Umbilical cord (tissue), 2 donors: ENCODE data around the gene UAP1L1. TPM values are rescaled to one million over a fixed set of nuclear protein-coding genes. Genes with fewer than 3 reads are reported as not detected.
"Not testable (repeated sequence)": the region's sequence is repeated elsewhere in the genome, so short reads cannot be mapped to it uniquely, and the experiment has no call there.

Experiments
- DNase-seq: peaks from one replicate; pipeline ENCODE4 v3.0.0-alpha.2; 2015; ENCODE audit warnings: low spot score
- total RNA-seq: library from RNA; depleted of rRNA; stranded (reverse); fragments of >200 nt; gene quantifications from one replicate; pipeline ENCODE4 v1.2.3, GENCODE V29; 2014; ENCODE audit warnings: low replicate concordance; ENCODE audit not compliant: insufficient read depth

Gene UAP1L1, protein sequence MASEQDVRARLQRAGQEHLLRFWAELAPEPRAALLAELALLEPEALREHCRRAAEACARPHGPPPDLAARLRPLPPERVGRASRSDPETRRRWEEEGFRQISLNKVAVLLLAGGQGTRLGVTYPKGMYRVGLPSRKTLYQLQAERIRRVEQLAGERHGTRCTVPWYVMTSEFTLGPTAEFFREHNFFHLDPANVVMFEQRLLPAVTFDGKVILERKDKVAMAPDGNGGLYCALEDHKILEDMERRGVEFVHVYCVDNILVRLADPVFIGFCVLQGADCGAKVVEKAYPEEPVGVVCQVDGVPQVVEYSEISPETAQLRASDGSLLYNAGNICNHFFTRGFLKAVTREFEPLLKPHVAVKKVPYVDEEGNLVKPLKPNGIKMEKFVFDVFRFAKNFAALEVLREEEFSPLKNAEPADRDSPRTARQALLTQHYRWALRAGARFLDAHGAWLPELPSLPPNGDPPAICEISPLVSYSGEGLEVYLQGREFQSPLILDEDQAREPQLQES
- 8.2 TPM for total RNA-seq

DNA sequence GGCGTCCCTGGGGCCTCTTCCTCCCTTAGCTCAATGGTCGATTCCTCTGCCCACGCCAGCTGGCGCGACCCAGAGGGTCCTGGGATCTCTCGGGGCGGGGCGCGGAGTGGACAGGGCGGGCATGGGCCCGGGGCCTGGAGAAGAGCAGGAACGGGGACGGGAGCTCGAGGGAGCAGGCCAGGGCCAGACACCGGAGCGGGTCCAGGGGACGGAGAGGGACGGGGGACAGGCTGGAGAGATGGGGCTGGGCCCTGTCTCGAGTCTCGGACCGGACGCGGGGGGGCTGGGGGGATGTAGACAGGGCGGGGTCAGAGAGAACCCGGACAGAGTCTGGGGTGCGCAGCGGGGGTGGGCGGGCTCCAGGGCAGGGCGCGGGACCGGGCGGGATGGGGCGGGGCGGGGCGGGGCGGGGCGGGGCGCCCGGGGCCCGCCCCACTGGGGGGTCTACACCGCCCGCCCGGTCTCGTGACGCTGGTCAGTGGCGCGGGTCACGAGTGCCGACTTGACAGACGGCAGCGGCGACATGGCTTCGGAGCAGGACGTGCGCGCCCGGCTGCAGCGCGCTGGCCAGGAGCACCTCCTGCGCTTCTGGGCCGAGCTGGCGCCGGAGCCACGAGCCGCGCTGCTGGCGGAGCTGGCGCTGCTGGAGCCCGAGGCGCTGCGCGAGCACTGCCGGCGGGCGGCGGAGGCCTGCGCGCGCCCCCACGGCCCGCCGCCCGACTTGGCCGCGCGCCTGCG is at the start of gene UAP1L1:
UAP1L1 (plus strand) TSS at position 508 of the 738 bp plus-strand sequence; CDS start at position 524, 16 bp downstream.
- peak; percentile 72 for DNase-seq

DNA sequence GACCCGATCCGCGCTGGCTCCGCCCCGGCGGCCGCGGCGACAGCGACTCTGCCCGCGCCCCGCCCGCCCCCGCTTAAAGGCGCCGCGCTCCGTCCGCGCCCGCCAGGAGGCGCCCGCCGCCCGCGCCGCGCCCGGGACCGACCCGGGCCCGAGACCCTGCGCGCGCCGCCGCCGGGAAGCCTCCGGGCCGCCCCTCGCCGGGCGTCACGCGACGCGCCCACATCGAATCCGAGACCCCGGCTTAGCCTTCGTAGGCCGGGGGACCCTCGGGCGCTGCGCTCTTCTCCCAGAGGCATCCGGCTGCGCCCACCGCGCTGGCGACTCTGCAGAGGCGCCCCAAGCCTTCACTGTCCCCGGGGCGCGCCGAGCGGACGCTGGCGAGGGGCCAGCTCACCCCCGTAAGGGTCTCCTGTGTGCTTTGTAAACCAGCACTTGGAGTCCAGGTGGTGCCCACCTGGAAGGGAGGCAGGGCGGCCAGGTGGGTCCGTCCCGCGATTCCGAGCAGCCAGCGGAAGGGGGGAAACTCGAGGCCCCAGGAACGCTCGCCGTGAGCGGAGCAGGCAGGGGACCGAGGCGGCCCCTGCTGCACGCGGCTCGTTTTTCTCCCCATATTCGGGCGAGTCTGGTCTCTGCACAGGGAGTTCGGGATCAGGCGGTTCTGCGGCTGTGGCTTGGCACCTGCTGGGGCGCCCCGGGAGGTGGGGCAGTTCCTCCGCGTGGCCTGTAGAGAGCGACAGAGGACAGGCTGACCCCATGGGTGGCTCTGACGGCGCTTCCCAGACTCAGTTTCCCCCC is 48.9 kb upstream of the UAP1L1 start:
- peak; percentile 45 for DNase-seq

DNA sequence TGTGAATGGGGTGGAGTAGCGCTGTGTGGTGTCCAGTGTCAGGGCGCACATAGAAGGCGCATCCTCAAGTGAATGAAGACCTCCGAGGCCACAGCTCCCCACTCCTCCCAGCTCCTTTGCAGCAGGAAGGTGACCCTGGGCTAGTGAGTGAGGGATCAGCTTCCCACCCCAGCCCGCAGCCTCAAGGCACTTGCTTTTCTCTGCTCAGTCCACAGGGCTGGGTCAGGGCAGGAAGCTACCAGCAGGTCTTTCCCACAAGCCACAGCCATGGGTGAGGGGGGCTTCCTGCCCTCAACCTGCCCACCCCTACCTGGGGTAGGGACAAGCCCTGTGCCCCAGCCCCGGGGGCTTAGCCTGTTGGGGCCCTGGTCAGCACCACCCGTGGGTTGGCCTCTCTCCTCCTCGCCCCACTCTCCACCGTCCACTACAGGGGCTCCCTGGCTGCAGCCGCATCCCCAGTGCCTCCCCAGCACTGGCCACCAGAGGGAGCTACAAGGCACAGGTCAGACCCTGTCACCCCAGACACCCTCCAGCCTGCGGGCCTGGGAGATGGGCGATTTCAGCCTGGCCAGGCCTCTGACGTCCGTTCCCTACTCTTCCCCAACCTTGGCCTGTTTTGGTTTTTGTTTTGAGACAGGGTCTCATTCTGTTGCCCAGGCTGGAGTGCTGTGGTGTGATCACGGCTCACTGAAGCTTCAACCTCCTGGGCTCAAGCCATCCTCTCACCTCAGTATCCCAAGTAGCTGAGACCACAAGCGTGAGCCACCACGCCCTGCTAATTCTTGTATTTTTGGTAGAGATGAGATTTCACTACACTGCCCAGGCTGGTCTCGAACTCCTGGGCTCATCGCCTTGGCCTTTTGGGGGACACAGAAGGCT is 48.0 kb upstream of the UAP1L1 start:
- peak; percentile 50 for DNase-seq

DNA sequence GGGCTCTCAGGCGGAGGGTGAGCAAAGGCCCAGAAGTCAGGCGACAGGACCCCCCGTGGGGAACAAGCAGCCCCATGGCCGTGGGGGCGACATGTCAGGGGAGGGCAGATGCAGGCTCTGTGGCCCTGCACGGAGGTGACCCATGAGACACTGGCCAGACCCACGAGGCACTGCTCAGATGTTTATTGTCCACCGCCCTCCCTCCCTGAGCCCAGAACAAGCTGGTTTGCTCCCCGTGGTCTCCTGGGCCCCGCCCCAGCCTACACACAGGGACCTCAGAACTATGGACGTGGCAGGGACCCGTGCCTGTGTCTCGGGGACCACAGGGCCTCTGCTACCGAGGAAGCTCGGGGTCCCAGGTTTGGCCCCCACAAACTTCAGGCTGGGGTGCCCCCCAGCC is 47.3 kb upstream of the UAP1L1 start:
- DNase-seq: no peak

DNA sequence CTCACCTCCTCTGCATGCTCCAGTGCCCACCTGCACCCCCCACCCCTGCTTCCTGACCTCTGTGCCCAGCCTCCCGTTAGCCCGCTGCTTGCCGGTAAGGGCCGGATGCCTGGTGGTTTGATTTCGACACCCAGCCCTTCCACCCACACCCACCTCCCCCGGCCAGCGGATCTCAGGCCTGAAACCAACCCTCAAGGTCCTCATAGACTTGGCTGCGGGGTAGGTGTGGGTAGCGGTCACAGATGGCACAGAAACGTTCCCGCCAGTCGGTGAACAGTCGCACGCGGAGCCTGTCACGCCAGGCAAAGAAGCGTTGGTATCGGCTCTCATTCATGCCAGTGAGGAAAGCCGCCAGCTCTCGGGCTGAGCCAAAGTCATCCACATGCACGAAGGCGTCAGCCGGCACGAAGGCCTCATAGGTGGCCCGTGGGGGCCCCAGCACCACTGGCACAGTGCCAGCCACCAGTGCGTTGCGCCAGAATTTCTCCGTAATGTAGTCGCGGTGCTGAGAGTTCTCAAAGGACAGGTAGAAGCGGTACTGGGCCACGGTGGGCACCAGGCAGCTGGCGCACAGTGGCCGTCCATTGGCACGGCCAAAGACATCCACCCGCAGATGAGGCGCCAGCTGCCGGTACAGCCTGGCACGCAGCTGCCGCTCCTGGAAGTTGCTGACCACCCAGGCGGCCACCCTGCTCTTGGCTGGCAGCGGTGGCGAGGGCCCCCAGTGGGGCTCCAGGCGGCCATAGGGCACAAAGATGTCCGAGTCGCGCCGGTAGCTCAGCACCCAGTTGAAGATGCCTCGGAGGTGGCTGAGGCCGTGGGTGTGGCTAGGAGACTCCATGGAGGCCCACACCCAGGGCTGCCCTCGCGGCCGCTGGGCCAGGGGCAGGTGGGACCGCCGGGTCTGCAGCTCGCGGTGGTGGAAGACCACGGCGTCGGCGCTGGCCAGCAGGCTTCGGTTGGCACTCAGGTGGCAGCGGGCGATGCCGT is 46.5 kb upstream of the UAP1L1 start:
- DNase-seq: no peak

DNA sequence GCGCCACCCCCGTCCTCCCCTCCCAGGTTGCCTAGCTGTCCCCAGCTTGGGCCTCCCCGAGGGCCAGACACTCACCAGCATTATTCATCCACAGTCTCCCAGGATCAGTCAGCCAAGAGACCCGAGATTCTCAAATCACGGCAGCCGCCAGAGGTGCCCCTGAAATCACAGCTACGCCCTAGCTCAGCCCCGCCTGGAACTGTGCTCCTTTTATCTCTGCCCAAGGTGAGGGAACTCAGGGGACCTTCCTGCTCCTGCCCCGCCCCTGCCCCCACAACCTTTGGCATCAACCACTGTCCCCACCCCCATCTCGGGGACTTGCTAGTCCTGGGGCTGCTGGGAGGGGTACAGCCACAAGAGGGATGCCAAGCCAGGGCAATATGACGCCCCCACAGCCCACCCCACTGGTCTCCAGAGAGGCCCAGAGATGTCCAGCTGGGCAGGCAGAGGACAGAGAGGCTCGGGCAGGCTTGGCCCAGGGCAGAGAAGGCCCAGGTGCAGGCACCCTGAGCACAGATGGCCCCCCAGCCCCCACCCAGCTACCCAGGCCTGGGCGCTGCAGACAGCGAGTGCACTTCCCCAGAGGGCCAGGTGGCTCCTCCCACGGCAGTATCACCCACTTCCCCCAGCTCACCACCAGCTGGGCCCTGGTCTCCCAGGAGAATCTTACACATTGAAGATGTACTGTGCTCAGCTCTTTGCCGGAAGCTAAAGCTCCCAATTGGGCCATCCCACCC is 45.2 kb upstream of the UAP1L1 start, which contains the start of gene FUT7:
FUT7 (minus strand) TSS at position 185 of the 737 bp plus-strand sequence; CDS start at position 88, 97 bp downstream.
- DNase-seq: peak; percentile 38

DNA sequence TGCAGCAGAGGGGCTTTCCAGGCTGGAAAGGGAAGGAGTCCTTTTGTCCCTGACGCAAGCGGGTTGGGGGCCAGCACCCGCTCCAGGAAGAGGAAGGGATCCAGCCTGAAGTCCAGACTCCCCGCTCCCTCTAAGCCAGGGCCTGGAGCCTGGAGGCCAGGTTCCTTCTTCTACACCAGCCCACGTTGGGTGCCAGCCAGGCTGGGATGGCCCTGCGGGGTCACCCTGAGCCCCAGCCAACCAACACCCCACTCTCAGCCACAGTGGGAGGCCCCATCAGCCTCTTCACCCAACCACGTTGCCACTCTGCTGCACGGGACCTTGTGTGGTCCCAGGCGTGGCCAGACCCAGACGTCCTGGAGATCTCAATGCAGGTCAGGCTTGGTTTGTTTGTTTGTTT is 44.5 kb upstream of the UAP1L1 start:
- DNase-seq: no peak

DNA sequence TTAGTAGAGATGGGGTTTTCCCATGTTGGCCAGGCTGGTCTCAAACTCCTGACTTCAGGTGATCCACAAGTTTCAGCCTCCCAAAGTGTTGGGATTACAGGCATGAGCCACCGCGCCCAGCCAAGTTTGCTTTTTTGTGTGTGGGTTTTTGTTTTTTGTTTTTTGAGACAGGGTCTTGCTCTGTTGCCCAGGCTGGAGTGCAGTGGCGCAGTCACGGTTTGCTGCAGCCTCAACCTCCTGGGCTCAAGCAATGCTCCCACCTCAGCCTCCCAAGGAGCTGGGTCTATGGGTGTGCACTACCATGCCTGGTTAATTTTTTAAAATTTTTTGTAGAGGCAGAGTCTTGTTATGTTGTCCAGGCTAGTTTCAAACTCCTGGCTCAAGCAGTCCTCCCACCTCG is 43.8 kb upstream of the UAP1L1 start:
- DNase-seq: not testable (repeated sequence)

DNA sequence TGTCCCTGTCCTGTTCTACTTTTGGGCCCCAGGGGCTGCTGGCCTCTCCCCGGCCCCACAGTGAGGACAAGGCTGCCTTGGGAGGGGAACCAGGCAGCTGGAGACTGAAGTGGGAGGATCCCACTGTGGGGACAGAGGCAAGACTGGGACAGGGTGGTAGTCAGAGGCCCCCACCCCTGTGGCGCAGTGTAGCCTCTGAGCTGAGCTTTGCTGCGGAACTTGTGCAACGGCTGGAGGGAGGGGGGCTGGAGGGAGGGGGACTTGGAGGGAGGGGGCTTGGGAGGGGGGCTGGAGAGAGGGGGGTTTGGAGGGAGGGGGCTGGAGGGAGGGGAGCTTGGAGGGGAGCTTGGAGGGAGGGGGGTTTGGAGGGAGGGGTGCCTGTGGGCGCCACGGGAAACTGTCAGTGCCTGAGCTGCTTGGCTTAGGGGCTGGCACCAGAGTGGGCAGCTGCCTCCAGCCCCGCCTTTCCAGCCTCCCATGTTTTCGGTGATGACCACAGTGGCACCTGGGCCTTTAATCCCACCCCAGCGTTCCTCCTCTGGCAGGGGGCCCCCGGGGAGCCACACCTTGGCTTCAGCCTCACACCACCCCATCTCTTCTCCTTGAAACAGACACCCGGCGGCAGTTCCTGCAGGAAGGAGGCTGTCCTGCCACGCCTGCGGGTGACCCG is 43.1 kb upstream of the UAP1L1 start:
- no peak for DNase-seq

DNA sequence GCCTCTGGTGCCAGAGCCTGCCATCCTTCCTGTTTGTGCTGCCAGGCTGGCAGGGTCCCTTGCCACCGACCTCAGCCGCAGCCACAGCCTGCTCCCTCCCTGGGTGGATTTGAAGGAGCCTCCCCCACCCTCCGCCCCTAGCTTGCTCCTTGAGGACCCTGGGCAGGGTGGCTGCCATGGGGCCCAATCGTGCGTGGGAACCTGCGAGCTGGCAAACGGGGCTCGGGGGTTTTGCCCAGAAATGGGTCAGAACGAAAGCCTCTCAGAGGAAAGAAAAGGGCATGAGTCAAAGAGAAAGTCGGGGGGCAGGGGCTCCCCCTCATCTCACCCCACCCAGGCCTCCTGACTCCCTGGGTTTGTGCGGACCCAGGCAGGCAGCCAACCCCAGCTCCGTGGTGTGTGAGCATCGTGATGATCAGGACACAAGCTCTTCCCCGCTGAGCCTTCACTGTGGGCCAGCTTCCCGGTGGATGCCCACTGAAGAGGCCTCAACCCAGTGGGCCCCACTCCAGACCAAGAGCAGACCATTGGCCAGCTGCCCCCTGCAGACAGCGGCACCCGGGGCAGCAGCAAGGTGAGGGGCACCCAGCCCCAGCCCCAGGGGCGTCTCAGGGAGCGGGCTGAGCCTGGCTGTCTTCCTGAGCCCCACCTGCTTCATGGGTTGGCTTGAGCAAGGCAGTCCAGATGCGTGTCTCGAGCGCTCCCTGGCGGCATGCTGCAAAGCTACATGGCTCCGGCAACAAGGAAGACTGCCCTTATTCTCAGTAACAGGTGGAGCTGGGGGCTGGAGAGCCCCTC is 42.4 kb upstream of the UAP1L1 start:
- peak; percentile 85 for DNase-seq

DNA sequence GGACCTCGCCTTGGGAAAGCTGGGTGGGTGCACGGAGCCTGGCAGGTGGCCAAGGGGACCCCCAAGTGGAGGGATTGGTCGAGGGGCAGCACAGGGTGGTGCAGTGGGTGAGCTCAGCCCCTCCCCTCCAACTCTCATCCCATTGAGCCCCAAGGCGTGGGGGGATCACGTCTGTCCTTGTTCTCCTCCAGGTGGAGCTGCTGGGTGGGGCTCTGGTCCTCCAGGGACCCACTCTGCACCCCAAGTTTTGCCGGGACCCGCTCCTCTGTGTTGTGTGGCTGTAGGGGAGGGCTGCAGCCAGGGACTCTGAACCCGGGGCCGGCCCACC is 41.8 kb upstream of the UAP1L1 start:
- no peak for DNase-seq

DNA sequence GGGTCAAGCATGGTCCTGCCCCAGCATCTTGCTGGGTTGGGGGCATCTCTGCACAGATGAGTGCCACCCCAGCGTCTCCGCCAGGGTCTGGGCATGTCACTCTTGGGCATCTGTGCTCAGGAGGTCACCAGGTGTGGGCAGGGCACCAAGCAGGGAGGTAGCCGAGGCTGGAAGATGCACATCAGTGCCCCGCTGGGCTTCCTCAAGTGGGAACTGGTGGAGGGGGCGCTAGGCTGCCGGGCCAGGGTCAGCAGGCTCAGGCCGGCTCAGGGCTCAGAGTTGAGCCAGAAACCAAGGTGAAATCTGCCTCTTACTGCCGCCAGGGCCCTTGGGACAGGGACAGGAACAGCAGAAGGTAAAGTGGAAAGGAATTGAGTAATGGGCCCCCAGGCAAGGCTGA is 41.4 kb upstream of the UAP1L1 start:
- DNase-seq: no peak

DNA sequence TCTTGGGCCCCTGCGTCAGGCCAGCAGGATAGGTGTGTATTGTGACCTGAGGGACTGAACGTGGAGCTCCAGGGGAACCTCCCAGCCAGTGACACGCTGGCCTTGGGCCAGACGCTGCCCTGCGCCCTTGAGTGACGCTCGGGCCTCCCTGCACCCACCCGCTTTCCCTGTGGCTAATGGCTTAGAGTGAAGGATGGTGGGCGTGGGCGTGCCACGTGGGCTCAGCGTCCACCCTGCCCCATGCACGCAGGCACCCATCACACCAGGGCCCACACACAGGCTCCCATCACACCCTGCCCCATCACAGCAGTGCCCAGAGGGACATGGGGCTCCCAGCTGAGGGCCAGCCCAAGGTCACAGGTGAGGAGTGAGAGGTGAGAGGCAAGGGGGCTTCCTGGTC is 40.3 kb upstream of the UAP1L1 start:
- DNase-seq: no peak

DNA sequence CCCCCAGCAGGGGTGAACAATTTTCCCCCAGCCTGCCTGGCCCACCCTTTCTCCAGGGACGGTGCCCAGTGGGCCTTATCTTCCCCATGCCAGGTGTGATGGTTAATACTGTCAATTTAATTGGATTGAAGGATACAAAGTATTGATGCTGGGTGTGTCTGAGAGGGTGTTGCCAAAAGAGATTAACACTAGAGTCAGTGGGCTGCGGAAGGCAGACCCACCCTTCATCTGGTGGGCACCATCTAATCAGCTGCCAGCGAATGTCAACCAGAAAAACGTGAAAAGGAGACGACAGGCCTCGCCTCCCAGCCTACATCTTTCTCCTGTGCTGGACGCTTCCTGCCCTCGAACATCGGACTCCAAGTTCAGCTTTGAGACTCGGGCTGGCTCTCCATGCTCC is 39.8 kb upstream of the UAP1L1 start:
- no peak for DNase-seq

DNA sequence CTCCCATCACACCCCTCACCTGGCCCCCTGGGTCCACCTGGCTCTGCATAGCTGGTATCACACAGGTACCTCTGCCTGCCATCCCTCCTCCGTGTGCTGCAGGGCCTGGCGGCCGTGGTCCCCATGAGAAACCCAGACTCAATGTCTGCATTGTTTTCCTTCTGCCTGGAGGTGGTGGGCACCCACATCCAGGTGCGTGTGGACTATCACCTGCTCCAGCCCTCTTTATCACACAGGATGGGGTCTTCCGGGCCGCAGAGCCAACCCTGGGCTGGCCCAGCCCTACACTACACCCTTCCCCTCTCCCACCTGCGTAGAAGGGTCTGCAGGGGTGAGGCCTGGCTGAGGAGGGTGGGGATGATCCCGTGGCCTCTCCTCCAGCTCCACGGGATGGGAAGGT is 38.4 kb upstream of the UAP1L1 start:
- DNase-seq: no peak

DNA sequence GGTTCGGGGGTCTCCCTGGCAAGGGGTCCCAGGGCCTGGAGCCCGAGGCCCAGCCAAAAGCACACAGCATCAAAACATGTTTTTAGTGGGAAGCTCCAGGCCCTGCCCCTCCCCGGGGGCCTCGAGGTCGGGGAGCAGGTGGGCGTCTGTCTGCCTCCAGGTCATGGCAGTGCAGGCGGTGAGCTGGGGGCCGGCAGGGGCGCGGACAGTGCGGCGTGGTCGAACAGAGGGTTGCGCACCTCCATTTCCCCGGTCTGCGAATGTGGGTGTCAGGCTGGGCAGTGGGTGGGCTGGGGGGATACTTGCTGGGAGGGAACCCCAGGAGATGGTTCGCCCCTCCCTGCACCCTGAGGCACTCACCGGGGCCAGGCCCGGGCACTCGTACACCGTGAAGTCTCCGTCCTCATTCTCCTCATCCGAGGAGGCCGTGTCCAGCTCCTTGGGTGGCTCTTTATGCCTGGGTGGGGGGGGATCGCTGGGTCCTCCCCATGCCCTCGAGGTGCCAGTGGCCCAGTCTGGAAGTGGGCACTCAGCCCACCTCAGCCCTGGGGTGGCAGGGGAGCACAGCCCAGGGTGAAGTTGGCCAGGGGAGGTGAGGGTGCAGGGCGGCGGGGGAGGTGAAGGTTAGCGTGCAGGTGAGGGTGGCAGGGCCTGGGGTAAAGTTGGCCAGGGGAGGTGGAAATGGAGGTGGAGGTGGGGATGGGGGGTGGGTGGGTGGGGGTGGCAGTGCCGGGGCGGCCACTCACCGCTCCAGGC is 37.5 kb upstream of the UAP1L1 start:
- no peak for DNase-seq

DNA sequence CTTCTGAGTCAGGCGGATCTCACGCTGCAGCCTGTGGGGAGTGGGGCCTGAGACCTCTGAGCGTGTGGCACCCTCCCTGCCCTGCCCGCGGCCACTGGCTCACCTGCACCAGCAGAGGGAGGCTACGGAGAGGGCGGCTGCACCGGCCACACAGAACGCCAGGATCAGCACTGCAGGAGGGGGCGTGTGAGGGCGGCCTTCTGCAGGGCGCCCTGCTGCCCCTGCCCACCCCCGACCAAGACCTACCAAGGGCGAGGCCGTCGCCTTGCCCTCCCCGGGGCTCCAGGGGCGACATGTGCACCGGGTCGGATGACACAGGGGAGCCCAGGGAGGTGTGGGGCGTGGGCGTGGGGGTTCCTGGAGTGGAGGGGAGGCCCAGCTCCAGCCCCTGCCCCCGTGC is 36.7 kb upstream of the UAP1L1 start:
- no peak for DNase-seq
